Measurements from ENCODE around the gene SHOC2.

The SHOC2 gene

DNA sequence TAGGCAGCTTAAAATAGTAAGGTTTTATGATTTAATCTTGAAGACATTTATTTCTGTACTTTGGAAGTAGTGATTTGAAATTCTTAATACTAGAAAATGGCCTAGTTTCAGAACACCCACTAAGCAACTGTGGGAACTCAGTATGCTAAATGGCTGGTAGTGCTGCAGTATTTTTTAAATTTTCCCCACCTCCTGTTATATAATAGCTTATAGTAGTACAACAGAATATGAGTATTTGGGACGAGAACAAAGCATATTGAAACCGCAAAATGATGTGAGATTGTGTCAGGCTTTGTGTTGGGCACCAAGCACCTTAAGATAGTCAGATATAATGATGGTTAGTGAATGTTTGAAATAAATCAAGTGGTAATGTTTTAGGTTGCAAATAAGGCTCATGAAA lies 8.1 kb downstream of the SHOC2 start:
- no peak for TF ChIP-seq EZH2phosphoT487 (IDR thresholded peaks at IDR 0.05; ENCODE audit: borderline replicate concordance, low read length)
- TF ChIP-seq, protein P1, sequence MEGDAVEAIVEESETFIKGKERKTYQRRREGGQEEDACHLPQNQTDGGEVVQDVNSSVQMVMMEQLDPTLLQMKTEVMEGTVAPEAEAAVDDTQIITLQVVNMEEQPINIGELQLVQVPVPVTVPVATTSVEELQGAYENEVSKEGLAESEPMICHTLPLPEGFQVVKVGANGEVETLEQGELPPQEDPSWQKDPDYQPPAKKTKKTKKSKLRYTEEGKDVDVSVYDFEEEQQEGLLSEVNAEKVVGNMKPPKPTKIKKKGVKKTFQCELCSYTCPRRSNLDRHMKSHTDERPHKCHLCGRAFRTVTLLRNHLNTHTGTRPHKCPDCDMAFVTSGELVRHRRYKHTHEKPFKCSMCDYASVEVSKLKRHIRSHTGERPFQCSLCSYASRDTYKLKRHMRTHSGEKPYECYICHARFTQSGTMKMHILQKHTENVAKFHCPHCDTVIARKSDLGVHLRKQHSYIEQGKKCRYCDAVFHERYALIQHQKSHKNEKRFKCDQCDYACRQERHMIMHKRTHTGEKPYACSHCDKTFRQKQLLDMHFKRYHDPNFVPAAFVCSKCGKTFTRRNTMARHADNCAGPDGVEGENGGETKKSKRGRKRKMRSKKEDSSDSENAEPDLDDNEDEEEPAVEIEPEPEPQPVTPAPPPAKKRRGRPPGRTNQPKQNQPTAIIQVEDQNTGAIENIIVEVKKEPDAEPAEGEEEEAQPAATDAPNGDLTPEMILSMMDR (IDR thresholded peaks at IDR 0.05; ENCODE audit: low read depth, low read length, poor library complexity, severe bottlenecking) = no peak
- H3K27me3 ChIP-seq (ENCODE audit: control insufficient read depth, low read length) = no peaks in the 10 kb centered on the region
- H3K9me3 ChIP-seq (ENCODE audit: control insufficient read depth, insufficient read depth, low read length) = no peaks in the 10 kb centered on the region
- H3K27ac ChIP-seq (ENCODE audit: low read depth, low read length) = no peak overlapping the region
- H3K9me2 ChIP-seq (replicated peaks; ENCODE audit: control insufficient read depth, low read length) = no peaks in the 10 kb centered on the region
- peaks cover 100% of the 10 kb centered on the region for H3K79me2 ChIP-seq (ENCODE audit: control insufficient read depth, low read length)
- no peaks in the 10 kb centered on the region for H3F3A ChIP-seq (ENCODE audit: control insufficient read depth, insufficient read depth)
- H3K4me3 ChIP-seq (ENCODE audit: low read length) = no peak overlapping the region
- H3K4me2 ChIP-seq (ENCODE audit: low read length) = no peak overlapping the region
- H4K20me1 ChIP-seq (ENCODE audit: control insufficient read depth, insufficient read depth, low read depth, low read length) = peaks cover 40% of the 10 kb centered on the region
- peaks cover 22% of the 10 kb centered on the region for H3K36me3 ChIP-seq (ENCODE audit: control insufficient read depth, low read length)
- peaks cover 76% of the 10 kb centered on the region for H3K4me1 ChIP-seq (ENCODE audit: control insufficient read depth, low read length)

GRCh38 chr10:110931769-110932381 lies 12.5 kb downstream of the SHOC2 start:
- Histone ChIP-seq H3F3A (ENCODE audit: control insufficient read depth, insufficient read depth) (no peaks in the 10 kb centered on the region), H4K20me1 (ENCODE audit: control insufficient read depth, insufficient read depth, low read depth, low read length) (peaks cover 18% of the 10 kb centered on the region), H3K4me1 (ENCODE audit: control insufficient read depth, low read length) (peaks cover 35% of the 10 kb centered on the region), H3K36me3 (ENCODE audit: control insufficient read depth, low read length) (peaks cover 28% of the 10 kb centered on the region), H3K27me3 (ENCODE audit: control insufficient read depth, low read length) (no peaks in the 10 kb centered on the region), H3K9me2 (replicated peaks; ENCODE audit: control insufficient read depth, low read length) (no peaks in the 10 kb centered on the region), H3K4me2 (ENCODE audit: low read length) (no peak overlapping the region), H3K27ac (ENCODE audit: low read depth, low read length) (no peak overlapping the region), H3K79me2 (ENCODE audit: control insufficient read depth, low read length) (peaks cover 100% of the 10 kb centered on the region), H3K4me3 (ENCODE audit: low read length) (no peak overlapping the region), H3K9me3 (ENCODE audit: control insufficient read depth, insufficient read depth, low read length) (no peaks in the 10 kb centered on the region)
- TF ChIP-seq EZH2phosphoT487 (IDR thresholded peaks at IDR 0.05; ENCODE audit: borderline replicate concordance, low read length) = no peak
- TF ChIP-seq, protein P1 (IDR thresholded peaks at IDR 0.05; ENCODE audit: low read depth, low read length, poor library complexity, severe bottlenecking) = no peak

DNA sequence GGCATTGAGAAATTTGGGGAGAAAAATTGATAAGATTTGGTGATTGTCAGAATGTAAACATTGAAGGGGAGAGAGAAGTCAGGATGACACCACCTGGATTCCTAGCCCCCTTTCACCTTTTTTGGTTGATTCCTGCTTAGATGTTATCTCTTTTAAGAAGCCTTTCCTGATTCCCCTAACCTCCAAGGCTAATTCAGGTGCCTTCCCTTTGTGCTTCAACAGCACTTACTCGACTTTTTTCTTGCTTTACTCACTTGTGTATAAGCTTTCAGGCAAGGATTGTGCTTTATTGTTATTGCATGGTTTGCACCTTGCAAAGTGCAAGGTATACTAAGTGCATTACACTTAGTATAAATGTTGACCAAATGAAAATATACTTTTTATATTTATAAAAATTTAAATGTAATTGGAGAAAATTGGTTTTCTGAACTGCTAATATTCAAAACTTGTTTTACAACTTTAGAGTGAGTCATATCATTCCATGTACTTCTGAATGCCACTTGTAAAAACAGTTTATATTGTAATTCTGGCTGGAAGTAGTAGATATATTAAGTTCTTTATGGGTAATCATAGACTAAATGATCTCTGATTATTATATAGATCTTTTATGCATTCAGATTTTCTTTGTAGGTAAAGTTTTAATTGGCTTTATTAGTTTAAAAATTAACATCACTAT lies 13.2 kb downstream of the SHOC2 start:
- Histone ChIP-seq H3K4me3 (ENCODE audit: low read length) (no peak overlapping the region), H3K27me3 (ENCODE audit: control insufficient read depth, low read length) (no peaks in the 10 kb centered on the region), H3K27ac (ENCODE audit: low read depth, low read length) (no peak overlapping the region), H3K4me2 (ENCODE audit: low read length) (no peak overlapping the region), H4K20me1 (ENCODE audit: control insufficient read depth, insufficient read depth, low read depth, low read length) (peaks cover 16% of the 10 kb centered on the region), H3K9me3 (ENCODE audit: control insufficient read depth, insufficient read depth, low read length) (no peaks in the 10 kb centered on the region), H3K9me2 (replicated peaks; ENCODE audit: control insufficient read depth, low read length) (no peaks in the 10 kb centered on the region), H3F3A (ENCODE audit: control insufficient read depth, insufficient read depth) (no peaks in the 10 kb centered on the region), H3K36me3 (ENCODE audit: control insufficient read depth, low read length) (peaks cover 35% of the 10 kb centered on the region), H3K79me2 (ENCODE audit: control insufficient read depth, low read length) (peaks cover 100% of the 10 kb centered on the region), H3K4me1 (ENCODE audit: control insufficient read depth, low read length) (peaks cover 28% of the 10 kb centered on the region)
- no peak for TF ChIP-seq EZH2phosphoT487 (IDR thresholded peaks at IDR 0.05; ENCODE audit: borderline replicate concordance, low read length)
- TF ChIP-seq, protein P1 (IDR thresholded peaks at IDR 0.05; ENCODE audit: low read depth, low read length, poor library complexity, severe bottlenecking) = no peak
